GM12892 (cell line): ENCODE results near the gene STUM.

ENCODE experiments used
- POLR2A ChIP-seq: IDR thresholded peaks from 2 replicates; pipeline ENCODE4 v1.6.1; 2011; ENCODE audit warnings: low read depth, low read length, control low read depth
- POLR2AphosphoS5 ChIP-seq: IDR thresholded peaks from 2 replicates; pipeline ENCODE4 v1.6.1; 2011; ENCODE audit warnings: low read depth, low read length, control low read depth

- TF ChIP-seq POLR2A (no peak), POLR2AphosphoS5 (no peak)
Observed at GRCh38 chr1:226607821-226608220, 59.3 kb downstream of the STUM start.
